ENCODE results near the gene FUT7. TPM values are rescaled to one million over a fixed set of nuclear protein-coding genes. Genes with fewer than 3 reads are reported as not detected.
"Not testable (repeated sequence)": the region's sequence is repeated elsewhere in the genome, so short reads cannot be mapped to it uniquely, and the experiment has no call there.

FUT7 gene
- total RNA-seq, 1 experiment from 2014 or later = not detected

- no peak for DNase-seq (ENCODE audit: low spot score)
- in situ Hi-C loops (cut with HindIII; ENCODE audit: low sequenced_read_pairs) = no loop called here
These were observed 19.0 kb downstream of the FUT7 start for GRCh38 chr9:137012694-137013570.

GRCh38 chr9:137011907-137012675 is 19.8 kb downstream of the FUT7 start:
- in situ Hi-C loops (cut with HindIII; ENCODE audit: low sequenced_read_pairs) = no loop called here
- DNase-seq (ENCODE audit: low spot score) = no peak

- DNase-seq (ENCODE audit: low spot score) = no peak
- in situ Hi-C loops (cut with HindIII; ENCODE audit: low sequenced_read_pairs) = no loop called here
These were observed 20.7 kb downstream of the FUT7 start for GRCh38 chr9:137011156-137011555.

- in situ Hi-C loops (cut with HindIII; ENCODE audit: low sequenced_read_pairs) = no loop called here
- no peak for DNase-seq (ENCODE audit: low spot score)
These were observed 21.8 kb downstream of the FUT7 start for GRCh38 chr9:137009938-137010732.

- in situ Hi-C loops (cut with HindIII; ENCODE audit: low sequenced_read_pairs) = no loop called here
- no peak for DNase-seq (ENCODE audit: low spot score)
These were observed 22.7 kb downstream of the FUT7 start for GRCh38 chr9:137009217-137009616.

- no peak for DNase-seq (ENCODE audit: low spot score)
- in situ Hi-C loops (cut with HindIII; ENCODE audit: low sequenced_read_pairs) = no loop called here
These were observed 23.6 kb downstream of the FUT7 start for GRCh38 chr9:137008312-137008711.

GRCh38 chr9:137007816-137008270 is 24.0 kb downstream of the FUT7 start:
- no peak for DNase-seq (ENCODE audit: low spot score)
- in situ Hi-C loops (cut with HindIII; ENCODE audit: low sequenced_read_pairs) = no loop called here

- DNase-seq (ENCODE audit: low spot score) = no peak
- in situ Hi-C loops (cut with HindIII; ENCODE audit: low sequenced_read_pairs) = no loop called here
These were observed 24.6 kb downstream of the FUT7 start for GRCh38 chr9:137007108-137007815.

- in situ Hi-C loops (cut with HindIII; ENCODE audit: low sequenced_read_pairs) = no loop called here
- DNase-seq (ENCODE audit: low spot score) = no peak
These were observed 25.5 kb downstream of the FUT7 start for GRCh38 chr9:137006116-137007003.

- DNase-seq (ENCODE audit: low spot score); in situ Hi-C loops (cut with HindIII; ENCODE audit: low sequenced_read_pairs): not testable (repeated sequence)
These were observed 27.6 kb downstream of the FUT7 start for GRCh38 chr9:137004285-137004684.

GRCh38 chr9:137002646-137003041 is 29.2 kb downstream of the FUT7 start:
- in situ Hi-C loops (cut with HindIII; ENCODE audit: low sequenced_read_pairs) = no loop called here
- DNase-seq (ENCODE audit: low spot score) = peak; percentile 46

GRCh38 chr9:137001857-137002645 is 29.8 kb downstream of the FUT7 start:
- no peak for DNase-seq (ENCODE audit: low spot score)
- in situ Hi-C loops (cut with HindIII; ENCODE audit: low sequenced_read_pairs) = no loop called here

GRCh38 chr9:137000177-137000930 is 31.5 kb downstream of the FUT7 start:
- no peak for DNase-seq (ENCODE audit: low spot score)
- in situ Hi-C loops (cut with HindIII; ENCODE audit: low sequenced_read_pairs) = no loop called here

GRCh38 chr9:136997830-136998234 is 34.1 kb downstream of the FUT7 start:
- in situ Hi-C loops (cut with HindIII; ENCODE audit: low sequenced_read_pairs) = no loop called here

GRCh38 chr9:136997371-136997770 is 34.5 kb downstream of the FUT7 start:
- in situ Hi-C loops (cut with HindIII; ENCODE audit: low sequenced_read_pairs) = no loop called here
- DNase-seq (ENCODE audit: low spot score) = no peak

More at GRCh38 chr9:136997830-136998234, 34.1 kb downstream of the FUT7 start:
- DNase-seq (ENCODE audit: low spot score) = no peak

All from G401 (cell line).